Neutrophil (primary cell): ENCODE data around the gene ATL2.
A peak's percentile ranks its signal among the peaks of the same experiment; 100 is the strongest.
"Not testable (repeated sequence)": the region's sequence is repeated elsewhere in the genome, so short reads cannot be mapped to it uniquely, and the experiment has no call there.

ENCODE experiments used
- H3K27ac ChIP-seq: fragments of 200-600 bp; sonication (generic); 2 replicates; pipeline ENCODE4 v1.5.1; 2016; ENCODE audit warnings: mild to moderate bottlenecking, moderate library complexity
- H3K27me3 ChIP-seq: fragments of 200-600 bp; sonication (generic); 2 replicates; pipeline ENCODE4 v1.6.0; 2016; ENCODE audit warnings: mild to moderate bottlenecking
- H3K36me3 ChIP-seq: fragments of 200-600 bp; sonication (generic); 2 replicates; pipeline ENCODE4 v1.5.1; 2017
- H3K4me1 ChIP-seq, 2 experiments: fragments of 200-600 bp in 1 of 2; sonication (generic) in 1 of 2; 1 replicate in 1 of 2; 2 replicates in 1 of 2; pipeline versions ENCODE4 v1.5.1 to v1.6.1; 2013 to 2016; ENCODE audit warnings: low read depth in 1 of 2, low read length in 1 of 2, mild to moderate bottlenecking in 1 of 2, moderate library complexity in 1 of 2; ENCODE audit not compliant: control insufficient read depth in 1 of 2, insufficient read depth in 1 of 2
- H3K4me3 ChIP-seq, 2 experiments: fragments of 200-600 bp in 1 of 2; sonication (generic) in 1 of 2; 1 replicate in 1 of 2; 2 replicates in 1 of 2; pipeline ENCODE4 v1.5.1; 2013 to 2016; ENCODE audit warnings: low read depth in 1 of 2, low read length in 1 of 2, mild to moderate bottlenecking in 1 of 2, moderate library complexity in 1 of 2
- H3K9me3 ChIP-seq: fragments of 200-600 bp; sonication (generic); 2 replicates; pipeline ENCODE4 v1.5.1; 2016
- TF ChIP-seq, protein P1 (sequence below): fragments of 200-600 bp; sonication (generic); IDR thresholded peaks from 2 replicates; pipeline ENCODE4 v1.5.1; 2016; ENCODE audit warnings: antibody characterized with exemption

ATL2 gene

DNA sequence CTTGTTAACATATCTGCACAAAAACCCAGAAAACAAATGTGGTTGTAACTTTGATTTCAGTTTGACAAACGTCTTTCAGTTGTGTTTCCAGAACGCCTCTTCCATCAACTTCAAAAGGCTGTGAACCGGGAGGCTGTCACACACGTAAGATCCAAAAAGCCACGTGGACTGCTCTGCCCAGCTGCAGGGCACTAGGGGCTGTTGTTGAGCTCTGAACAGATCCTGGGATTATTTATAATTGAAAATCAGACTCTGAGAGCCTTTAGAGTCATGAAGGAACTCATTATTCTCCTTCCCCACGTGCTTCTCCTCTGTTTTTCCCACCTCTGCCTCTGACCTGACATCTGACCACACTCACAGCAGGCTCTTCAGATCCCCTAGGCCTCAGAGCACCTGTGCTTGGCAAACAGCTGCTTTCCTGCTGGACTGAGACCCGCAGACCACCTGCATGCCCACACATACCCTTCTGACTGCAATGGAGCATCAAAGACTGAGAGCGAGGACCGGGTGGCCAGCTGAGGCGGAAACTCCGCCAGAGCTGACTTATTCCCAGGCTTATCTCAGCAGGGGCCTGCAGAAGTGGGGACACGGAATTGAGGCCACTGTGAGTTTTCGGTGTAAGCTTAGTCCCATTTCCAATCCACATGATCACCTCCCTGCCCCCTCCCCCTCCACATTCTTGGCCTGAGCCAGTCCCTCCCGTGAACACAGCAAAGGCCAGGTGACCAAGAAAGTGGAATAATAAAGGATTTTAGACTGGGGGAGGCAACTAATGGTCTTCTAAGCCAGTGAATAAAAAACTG lies 114.8 kb downstream of the ATL2 start:
- H3K36me3 ChIP-seq: no peaks in the 10 kb centered on the region
- TF ChIP-seq, protein P1, sequence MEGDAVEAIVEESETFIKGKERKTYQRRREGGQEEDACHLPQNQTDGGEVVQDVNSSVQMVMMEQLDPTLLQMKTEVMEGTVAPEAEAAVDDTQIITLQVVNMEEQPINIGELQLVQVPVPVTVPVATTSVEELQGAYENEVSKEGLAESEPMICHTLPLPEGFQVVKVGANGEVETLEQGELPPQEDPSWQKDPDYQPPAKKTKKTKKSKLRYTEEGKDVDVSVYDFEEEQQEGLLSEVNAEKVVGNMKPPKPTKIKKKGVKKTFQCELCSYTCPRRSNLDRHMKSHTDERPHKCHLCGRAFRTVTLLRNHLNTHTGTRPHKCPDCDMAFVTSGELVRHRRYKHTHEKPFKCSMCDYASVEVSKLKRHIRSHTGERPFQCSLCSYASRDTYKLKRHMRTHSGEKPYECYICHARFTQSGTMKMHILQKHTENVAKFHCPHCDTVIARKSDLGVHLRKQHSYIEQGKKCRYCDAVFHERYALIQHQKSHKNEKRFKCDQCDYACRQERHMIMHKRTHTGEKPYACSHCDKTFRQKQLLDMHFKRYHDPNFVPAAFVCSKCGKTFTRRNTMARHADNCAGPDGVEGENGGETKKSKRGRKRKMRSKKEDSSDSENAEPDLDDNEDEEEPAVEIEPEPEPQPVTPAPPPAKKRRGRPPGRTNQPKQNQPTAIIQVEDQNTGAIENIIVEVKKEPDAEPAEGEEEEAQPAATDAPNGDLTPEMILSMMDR: no peak
- peaks cover 88 to 93% of the 10 kb centered on the region in 2 experiments for H3K4me1 ChIP-seq
- no peaks in the 10 kb centered on the region for H3K27me3 ChIP-seq
- peak overlapping the region; percentile 67 for H3K27ac ChIP-seq
- no peaks in the 10 kb centered on the region for H3K9me3 ChIP-seq
- H3K4me3 ChIP-seq: no peak overlapping the region

DNA sequence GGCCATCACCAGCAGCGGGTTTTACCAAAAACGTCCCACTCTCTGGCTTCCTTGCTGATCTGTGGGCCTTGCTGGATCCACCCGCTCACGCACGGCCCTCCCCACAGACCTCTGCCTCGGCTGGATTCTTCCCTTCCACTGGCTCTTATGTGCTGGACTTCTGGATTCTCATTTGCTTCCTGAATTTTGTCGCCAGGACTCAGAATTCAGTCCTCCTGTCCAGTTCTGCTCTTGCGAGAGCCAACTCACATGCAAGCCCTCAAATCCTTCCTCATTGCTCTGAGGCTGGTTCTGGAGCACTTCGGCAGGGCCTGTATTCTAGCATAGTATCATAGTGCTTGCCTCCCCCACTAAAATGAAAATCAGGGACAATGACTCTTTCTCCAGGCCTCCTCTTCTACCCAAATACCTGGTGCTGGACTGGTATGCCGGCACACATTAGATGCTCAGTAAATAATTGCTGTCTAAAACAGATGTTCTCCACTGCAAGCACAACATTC lies 115.5 kb downstream of the ATL2 start:
- Histone ChIP-seq H3K4me1 (peaks cover 81 to 86% of the 10 kb centered on the region in 2 experiments), H3K9me3 (no peaks in the 10 kb centered on the region), H3K4me3 (no peak overlapping the region), H3K27me3 (no peaks in the 10 kb centered on the region), H3K36me3 (no peaks in the 10 kb centered on the region), H3K27ac (peak overlapping the region; percentile 67)
- TF ChIP-seq, protein P1: no peak

DNA sequence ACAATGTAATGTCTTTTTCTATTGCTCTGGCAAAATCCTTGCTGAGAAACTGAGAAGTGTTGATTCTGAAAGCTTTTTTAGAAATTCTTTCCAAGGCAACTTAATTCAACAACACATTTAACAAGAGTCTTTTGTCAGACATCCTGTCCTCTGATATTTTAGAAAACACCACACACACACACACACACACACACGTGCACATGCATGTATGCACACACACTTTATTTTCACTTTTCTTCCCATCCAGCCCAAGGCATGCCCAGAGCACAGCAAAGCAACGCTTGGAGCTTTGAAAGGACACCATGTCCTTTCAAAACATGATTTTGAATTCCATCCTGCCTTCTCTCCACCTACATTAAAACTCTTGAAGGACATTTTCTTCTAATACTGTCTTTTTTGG lies 116.1 kb downstream of the ATL2 start:
- Histone ChIP-seq H3K4me1 (peaks cover 75 to 80% of the 10 kb centered on the region in 2 experiments), H3K4me3 (no peak overlapping the region), H3K9me3 (no peaks in the 10 kb centered on the region), H3K36me3 (no peaks in the 10 kb centered on the region), H3K27me3 (no peaks in the 10 kb centered on the region), H3K27ac (peak overlapping the region; percentile 67)
- TF ChIP-seq, protein P1: no peak

DNA sequence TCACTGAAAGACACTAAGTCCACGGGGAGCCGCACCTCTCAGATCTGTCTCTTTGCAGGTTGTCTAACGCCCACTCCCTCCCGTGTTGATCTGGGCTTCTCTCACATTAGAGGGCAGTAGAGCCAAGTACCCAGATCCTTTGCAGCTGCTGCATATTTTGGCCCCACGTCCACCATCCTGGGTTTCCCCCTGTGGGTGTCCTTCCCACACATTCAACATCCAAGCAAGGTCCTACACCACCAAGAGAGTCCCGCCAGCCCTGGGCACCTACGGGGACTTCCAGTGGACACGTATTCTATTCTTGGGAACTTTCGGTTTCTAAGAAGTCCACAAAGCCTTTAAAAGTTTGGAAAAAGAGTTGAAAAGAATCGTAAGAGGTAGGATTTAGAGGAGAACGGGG lies 116.6 kb downstream of the ATL2 start:
- Histone ChIP-seq H3K36me3 (no peaks in the 10 kb centered on the region), H3K27me3 (no peaks in the 10 kb centered on the region), H3K4me1 (peaks cover 70 to 75% of the 10 kb centered on the region in 2 experiments), H3K9me3 (no peaks in the 10 kb centered on the region), H3K27ac (peak overlapping the region; percentile 67), H3K4me3 (no peak overlapping the region)
- TF ChIP-seq, protein P1: no peak

DNA sequence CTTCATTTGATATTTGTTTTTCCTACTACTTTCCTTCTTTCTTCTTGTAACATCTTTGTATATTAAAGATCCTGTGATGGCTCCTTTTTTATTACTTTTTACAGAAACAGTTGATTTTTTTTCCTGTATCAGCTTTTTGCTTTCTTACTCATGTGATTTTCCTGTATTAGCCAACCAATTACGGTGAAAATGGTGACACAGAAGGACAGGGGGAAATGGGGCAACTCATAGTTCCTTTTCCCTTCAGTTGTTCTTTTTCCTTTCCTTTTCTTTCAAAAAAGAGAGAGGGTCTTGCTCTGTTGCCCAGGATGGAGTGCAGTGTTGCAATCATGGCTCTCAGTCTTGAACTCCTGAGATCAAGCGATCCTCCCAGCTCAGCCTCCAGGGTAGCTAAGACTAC lies 117.8 kb downstream of the ATL2 start:
- TF ChIP-seq, protein P1: no peak
- Histone ChIP-seq H3K27me3 (no peaks in the 10 kb centered on the region), H3K4me1 (peaks cover 58 to 63% of the 10 kb centered on the region in 2 experiments), H3K4me3 (peak overlapping the region in 1 of 2 experiments; percentile 16), H3K27ac (peak overlapping the region; percentile 67), H3K36me3 (no peaks in the 10 kb centered on the region), H3K9me3 (no peaks in the 10 kb centered on the region)

DNA sequence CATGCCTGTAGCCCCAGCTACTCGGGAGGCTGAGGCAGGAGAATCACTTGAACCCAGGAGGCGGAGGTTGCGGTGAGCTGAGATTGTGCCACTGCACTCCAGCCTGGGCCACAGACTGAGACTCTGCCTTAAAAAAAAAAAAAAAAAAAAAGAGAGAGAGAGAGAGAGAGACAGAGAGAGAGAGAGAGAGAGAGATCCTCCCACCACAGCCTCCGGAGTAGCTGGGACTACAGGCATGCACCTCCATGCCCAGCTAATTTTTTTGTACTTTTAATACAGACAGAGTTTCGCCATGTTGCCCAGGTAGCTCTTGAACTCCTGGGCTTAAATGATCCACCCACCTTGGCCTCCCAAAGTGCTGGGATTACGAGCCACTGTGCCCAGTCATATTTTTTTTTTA lies 119.4 kb downstream of the ATL2 start:
- not testable (repeated sequence) for H3K36me3 ChIP-seq, H3K4me3 ChIP-seq

More for the DNA sequence above, 119.4 kb downstream of the ATL2 start:
- H3K27me3 ChIP-seq, H3K9me3 ChIP-seq, H3K27ac ChIP-seq: not testable (repeated sequence)
- peaks cover 42 to 47% of the 10 kb centered on the region in 2 experiments for H3K4me1 ChIP-seq
